AG10803 (cell line): Measurements from ENCODE around the gene RIPPLY1.

Experiments used
- DNase-seq: peaks from one replicate; pipeline ENCODE4 v3.0.0; 2010; ENCODE audit warnings: low read depth
- H3K4me3 ChIP-seq: 2 replicates; pipeline ENCODE4 v1.5.1; 2011; ENCODE audit warnings: mild to moderate bottlenecking, low read length, control low read depth
- CTCF ChIP-seq: conservative IDR thresholded peaks from 2 replicates; pipeline ENCODE4 v1.5.1; 2011; ENCODE audit warnings: mild to moderate bottlenecking, low read length, control low read depth, inconsistent platforms

The RIPPLY1 gene

GRCh38 chrX:106901341-106901740 lies 1.8 kb downstream of the RIPPLY1 start:
- H3K4me3 ChIP-seq = no peak overlapping the region
- DNase-seq = no peak
- no peak for TF ChIP-seq CTCF

DNA sequence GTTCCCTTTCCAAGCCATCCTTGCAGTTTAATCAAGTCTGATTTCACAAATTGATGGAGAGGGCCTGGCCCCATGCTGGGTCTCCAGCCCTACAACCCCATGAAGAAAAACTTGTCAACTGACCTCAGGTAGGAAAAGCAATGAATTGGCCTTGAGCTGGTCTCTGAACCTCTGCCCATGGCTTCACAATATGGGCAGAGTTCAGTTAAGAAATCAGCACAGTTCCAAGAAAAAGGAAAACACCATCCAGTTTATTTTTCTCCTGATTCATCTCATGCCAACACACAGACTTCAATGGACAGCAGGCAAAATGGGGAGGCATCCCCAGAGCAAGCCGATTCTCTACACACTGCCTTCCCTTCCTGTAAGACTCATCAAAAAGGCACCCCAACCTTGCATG lies 3.3 kb downstream of the RIPPLY1 start:
- DNase-seq = no peak
- no peak for TF ChIP-seq CTCF
- H3K4me3 ChIP-seq = no peak overlapping the region

DNA sequence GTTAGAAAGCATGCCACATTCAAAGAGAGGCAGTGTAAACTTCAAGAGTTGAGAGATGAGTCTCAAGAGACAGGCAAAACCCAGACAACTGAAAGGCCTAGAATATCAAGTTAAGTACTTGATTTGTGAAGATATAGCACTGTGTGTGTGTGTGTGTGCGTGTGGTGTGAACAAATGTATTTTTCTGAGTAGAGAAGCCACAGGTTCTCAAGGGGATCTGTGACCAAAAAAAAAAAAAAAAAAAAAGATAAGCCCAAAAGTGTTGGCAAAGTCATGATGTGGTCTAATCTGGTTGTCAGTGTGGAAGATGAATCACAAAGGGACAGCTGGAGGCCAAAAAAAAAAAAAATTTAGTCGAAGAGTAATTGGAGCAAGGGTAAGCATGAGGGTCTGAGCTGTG lies 3.9 kb downstream of the RIPPLY1 start:
- no peak for DNase-seq
- TF ChIP-seq CTCF = no peak
- H3K4me3 ChIP-seq = no peak overlapping the region

- peak; percentile 42 for DNase-seq
- no peak overlapping the region for H3K4me3 ChIP-seq
- peak; percentile 35 for TF ChIP-seq CTCF
Observed at GRCh38 chrX:106898462-106898861, 4.7 kb downstream of the RIPPLY1 start.

- no peak for TF ChIP-seq CTCF
- H3K4me3 ChIP-seq = no peak overlapping the region
- peak; percentile 40 for DNase-seq
Observed at GRCh38 chrX:106897259-106897658, 5.9 kb downstream of the RIPPLY1 start.

DNA sequence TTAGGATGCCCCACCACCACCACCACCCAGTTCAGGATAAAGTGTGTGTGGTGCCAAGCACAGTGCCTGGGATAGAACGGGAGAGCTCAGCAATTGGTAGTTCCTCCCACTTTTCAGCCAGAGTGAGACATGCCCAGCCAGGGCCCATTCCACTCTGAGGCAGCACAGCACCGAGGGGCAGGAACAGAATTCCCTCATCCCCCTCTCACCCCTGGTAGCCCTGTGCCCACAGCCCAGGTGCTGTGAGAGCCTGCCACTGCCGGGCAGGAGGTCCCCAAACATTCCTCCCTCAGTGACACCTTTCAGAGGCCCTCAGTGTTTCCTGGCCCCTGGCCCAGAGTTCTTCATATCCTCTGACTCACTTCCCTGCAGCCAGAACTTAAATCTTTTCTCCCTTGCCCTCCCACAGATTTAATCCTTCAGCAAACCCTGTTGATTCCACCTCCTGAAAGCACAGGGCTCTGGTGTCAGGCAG lies 8.1 kb downstream of the RIPPLY1 start:
- H3K4me3 ChIP-seq = no peak overlapping the region
- DNase-seq = peak; percentile 59

More for the DNA sequence above, 8.1 kb downstream of the RIPPLY1 start:
- no peak for TF ChIP-seq CTCF
